K562 (cell line): Measurements from ENCODE around the gene ZBTB24. TPM values are rescaled to one million over a fixed set of nuclear protein-coding genes. Genes with fewer than 3 reads are reported as not detected.

Experiments used
- ARHGAP35 ChIP-seq: fragments of 450-650 bp; IDR thresholded peaks from 2 replicates; pipeline ENCODE4 v1.6.1; 2018; ENCODE audit not compliant: partially characterized antibody
- CREB3L1 ChIP-seq: fragments of 450-650 bp; IDR thresholded peaks from 2 replicates; pipeline ENCODE4 v1.6.1; 2014; ENCODE audit warnings: low read depth, mild to moderate bottlenecking, moderate library complexity, borderline replicate concordance
- ELF2 ChIP-seq: fragments of 250-450 bp; sonication (Bioruptor Pico); IDR thresholded peaks from 2 replicates; pipeline ENCODE4 v1.5.0; 2021; ENCODE audit warnings: mild to moderate bottlenecking
- GTF2F1 ChIP-seq: IDR thresholded peaks from 2 replicates; pipeline ENCODE4 v1.6.1; 2011; ENCODE audit warnings: low read depth, low read length, improper control_type of control experiment
- HMG20A ChIP-seq: fragments of 450-650 bp; formaldehyde crosslinking; conservative IDR thresholded peaks from 2 replicates; pipeline ENCODE4 v1.4.0; 2020; ENCODE audit warnings: mild to moderate bottlenecking, mixed read lengths
- IRF1 ChIP-seq: sonication (generic); formaldehyde crosslinking; IDR thresholded peaks from 2 replicates; pipeline ENCODE4 v1.8.0; 2022; ENCODE audit warnings: missing genetic modification reagents, mild to moderate bottlenecking, borderline replicate concordance
- MEIS2 ChIP-seq: fragments of 450-650 bp; IDR thresholded peaks from 2 replicates; pipeline ENCODE4 v1.6.1; 2014; ENCODE audit warnings: mild to moderate bottlenecking; ENCODE audit not compliant: partially characterized antibody
- NCOA2 ChIP-seq, 2 experiments: fragments of 450-650 bp; IDR thresholded peaks; 2 replicates each; pipeline ENCODE4 v1.6.1; 2018; ENCODE audit warnings: mild to moderate bottlenecking in 2 of 2, moderate library complexity in 1 of 2; ENCODE audit not compliant: partially characterized antibody in 2 of 2
- PPARD ChIP-seq: fragments of 250-450 bp; sonication (Bioruptor Pico); IDR thresholded peaks from 2 replicates; pipeline ENCODE4 v1.8.0; 2022; ENCODE audit warnings: inconsistent platforms, mild to moderate bottlenecking, moderate library complexity
- RBBP5 ChIP-seq: fragments of 200-600 bp; sonication (generic); IDR thresholded peaks from 2 replicates; pipeline ENCODE4 v1.6.1; 2012; ENCODE audit warnings: borderline replicate concordance, mild to moderate bottlenecking, low read length, control low read depth, inconsistent platforms; ENCODE audit not compliant: insufficient read depth, poor library complexity, severe bottlenecking
- TBP ChIP-seq: optimal IDR thresholded peaks from 2 replicates; pipeline ENCODE3; 2011; ENCODE audit warnings: low read depth, low read length, improper control_type of control experiment
- TRIM24 ChIP-seq, 2 experiments: fragments of 450-650 bp; IDR thresholded peaks; 2 replicates each; pipeline ENCODE4 v1.6.1; 2016
- ZBTB7A ChIP-seq: IDR thresholded peaks from 2 replicates; pipeline ENCODE4 v1.6.1; 2011; ENCODE audit warnings: low read depth, mild to moderate bottlenecking, low read length, moderate library complexity, borderline replicate concordance; ENCODE audit not compliant: control insufficient read depth
- ZNF146 ChIP-seq: IDR thresholded peaks from one replicate; pipeline ENCODE4 v1.6.1; 2018; ENCODE audit warnings: missing compliant biosample characterization; ENCODE audit not compliant: unreplicated experiment
- ZNF551 ChIP-seq: fragments of 250-450 bp; sonication (Bioruptor Pico); IDR thresholded peaks from 2 replicates; pipeline ENCODE4 v1.5.0; 2021; ENCODE audit warnings: mild to moderate bottlenecking, moderate library complexity
- polyA plus RNA-seq, 8 experiments: library from polyadenylated mRNA; depleted of rRNA in 4 of 8; stranded (reverse) in 5 of 8; unstranded in 3 of 8; fragments of >200 nt; fragmentation: Nextera tagmentation in 2 of 8; fragmentation: Illumina TruSeq in 1 of 8; extraction: Ambion mirVana in 2 of 8; extraction: Trizol in 1 of 8; gene quantifications; 2 replicates each; pipeline versions ENCODE4 v1.2.1 to v1.2.3, GENCODE V29; 2011 to 2014; ENCODE audit warnings: inconsistent platforms in 1 of 8, missing spikeins in 1 of 8
- total RNA-seq, 7 experiments: library from RNA; depleted of rRNA in 6 of 7; stranded (reverse); fragments of >200 nt in 6 of 7; fragmentation: Illumina TruSeq in 2 of 7; extraction: Trizol in 2 of 7; gene quantifications; 2 replicates each; pipeline versions ENCODE4 v1.2.1 to v1.2.3, GENCODE V29; 2011 to 2021; ENCODE audit warnings: low replicate concordance in 1 of 7
- TF ChIP-seq, protein P1 (sequence below): fragments of 250-450 bp; sonication (Bioruptor Pico); IDR thresholded peaks from 2 replicates; pipeline ENCODE4 v1.5.0; 2021
- TF ChIP-seq, protein P2 (sequence below): fragments of 250-450 bp; sonication (Bioruptor Pico); IDR thresholded peaks from 2 replicates; pipeline ENCODE4 v1.6.1; 2021; ENCODE audit warnings: mild to moderate bottlenecking
- TF ChIP-seq, protein P3 (sequence below): fragments of 250-450 bp; sonication (Bioruptor Pico); IDR thresholded peaks from 2 replicates; pipeline ENCODE4 v1.5.0; 2021; ENCODE audit warnings: mild to moderate bottlenecking, borderline replicate concordance
- TF ChIP-seq, protein P4 (sequence below): fragments of 450-650 bp; formaldehyde crosslinking; IDR thresholded peaks from 2 replicates; pipeline ENCODE4 v1.4.0; 2020; ENCODE audit warnings: mild to moderate bottlenecking, moderate library complexity

Gene ZBTB24
- total and polyA plus RNA-seq, 9 of the 15 experiments (the other 6 are each of a cell fraction or from before 2014, with no cell fraction given) = 2.0 to 16.7 (median 8.3) TPM

DNA sequence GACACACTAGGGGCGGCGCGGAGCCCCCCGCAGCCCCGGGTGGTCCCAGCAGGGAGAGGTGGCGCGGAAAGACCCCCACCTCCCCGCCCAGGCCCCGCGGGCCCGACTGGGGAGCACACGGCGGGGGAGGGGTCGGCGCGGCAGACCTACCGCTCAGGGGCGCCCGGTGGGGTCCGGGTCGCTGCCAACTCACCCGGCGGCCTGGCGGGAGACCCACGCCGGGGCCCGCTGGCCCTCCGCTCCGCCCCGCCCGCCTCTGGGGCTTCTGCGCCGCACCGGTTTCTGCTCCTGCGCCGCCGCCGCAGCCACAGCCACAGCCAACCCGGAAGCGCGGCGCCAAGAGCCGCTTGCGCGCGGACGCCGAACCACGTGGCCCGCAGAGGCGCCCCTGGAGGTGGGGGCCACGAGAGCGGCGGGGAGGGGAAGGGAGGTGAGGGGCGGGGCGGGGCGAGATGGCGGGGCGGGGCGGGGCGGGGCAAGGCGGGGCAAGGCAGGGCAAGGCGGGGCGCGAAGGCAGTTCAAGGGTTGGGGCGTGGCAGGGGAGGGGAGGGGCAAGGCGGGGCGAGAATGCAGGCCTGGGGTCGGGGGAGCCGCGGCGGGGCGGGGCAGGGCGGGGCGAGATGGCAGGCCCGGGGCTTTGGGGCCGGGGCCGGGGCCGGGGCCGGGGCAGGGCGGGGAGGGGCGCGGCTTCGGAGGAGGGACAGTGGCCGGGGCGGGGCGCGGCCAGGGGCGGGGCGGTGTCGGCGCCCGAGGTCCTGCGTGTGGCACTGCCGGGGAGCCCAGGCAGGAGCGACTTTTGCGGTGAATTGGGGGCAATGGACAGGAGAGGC is at the start of gene ZBTB24 (continued):
- TF ChIP-seq, protein P1, sequence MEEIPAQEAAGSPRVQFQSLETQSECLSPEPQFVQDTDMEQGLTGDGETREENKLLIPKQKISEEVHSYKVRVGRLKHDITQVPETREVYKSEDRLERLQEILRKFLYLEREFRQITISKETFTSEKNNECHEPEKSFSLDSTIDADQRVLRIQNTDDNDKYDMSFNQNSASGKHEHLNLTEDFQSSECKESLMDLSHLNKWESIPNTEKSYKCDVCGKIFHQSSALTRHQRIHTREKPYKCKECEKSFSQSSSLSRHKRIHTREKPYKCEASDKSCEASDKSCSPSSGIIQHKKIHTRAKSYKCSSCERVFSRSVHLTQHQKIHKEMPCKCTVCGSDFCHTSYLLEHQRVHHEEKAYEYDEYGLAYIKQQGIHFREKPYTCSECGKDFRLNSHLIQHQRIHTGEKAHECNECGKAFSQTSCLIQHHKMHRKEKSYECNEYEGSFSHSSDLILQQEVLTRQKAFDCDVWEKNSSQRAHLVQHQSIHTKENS = no peak
- no peak for TF ChIP-seq GTF2F1
- TF ChIP-seq PPARD (CRISPR knock-in tag) = no peak
- TF ChIP-seq ZNF551 = no peak
- TF ChIP-seq ARHGAP35 = no peak
- TF ChIP-seq, protein P2, sequence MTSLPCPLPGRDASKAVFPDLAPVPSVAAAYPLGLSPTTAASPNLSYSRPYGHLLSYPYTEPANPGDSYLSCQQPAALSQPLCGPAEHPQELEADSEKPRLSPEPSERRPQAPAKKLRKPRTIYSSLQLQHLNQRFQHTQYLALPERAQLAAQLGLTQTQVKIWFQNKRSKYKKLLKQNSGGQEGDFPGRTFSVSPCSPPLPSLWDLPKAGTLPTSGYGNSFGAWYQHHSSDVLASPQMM (CRISPR knock-in tag) = no peak
- peak; percentile 60 for TF ChIP-seq TBP
- no peak for TF ChIP-seq HMG20A (CRISPR knock-in tag)
- TF ChIP-seq ZBTB7A = peak; percentile 51
- TF ChIP-seq IRF1 = no peak
- TF ChIP-seq CREB3L1 = 0 out of 2 replicates have a peak, but pooled peaks have one; percentile 53
- TF ChIP-seq MEIS2 = peak; percentile 14
- TF ChIP-seq, protein P3, sequence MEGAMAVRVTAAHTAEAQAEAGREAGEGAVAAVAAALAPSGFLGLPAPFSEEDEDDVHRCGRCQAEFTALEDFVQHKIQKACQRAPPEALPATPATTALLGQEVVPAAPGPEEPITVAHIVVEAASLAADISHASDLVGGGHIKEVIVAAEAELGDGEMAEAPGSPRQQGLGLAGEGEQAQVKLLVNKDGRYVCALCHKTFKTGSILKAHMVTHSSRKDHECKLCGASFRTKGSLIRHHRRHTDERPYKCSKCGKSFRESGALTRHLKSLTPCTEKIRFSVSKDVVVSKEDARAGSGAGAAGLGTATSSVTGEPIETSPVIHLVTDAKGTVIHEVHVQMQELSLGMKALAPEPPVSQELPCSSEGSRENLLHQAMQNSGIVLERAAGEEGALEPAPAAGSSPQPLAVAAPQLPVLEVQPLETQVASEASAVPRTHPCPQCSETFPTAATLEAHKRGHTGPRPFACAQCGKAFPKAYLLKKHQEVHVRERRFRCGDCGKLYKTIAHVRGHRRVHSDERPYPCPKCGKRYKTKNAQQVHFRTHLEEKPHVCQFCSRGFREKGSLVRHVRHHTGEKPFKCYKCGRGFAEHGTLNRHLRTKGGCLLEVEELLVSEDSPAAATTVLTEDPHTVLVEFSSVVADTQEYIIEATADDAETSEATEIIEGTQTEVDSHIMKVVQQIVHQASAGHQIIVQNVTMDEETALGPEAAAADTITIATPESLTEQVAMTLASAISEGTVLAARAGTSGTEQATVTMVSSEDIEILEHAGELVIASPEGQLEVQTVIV (CRISPR knock-in tag) = no peak
- TF ChIP-seq TRIM24 (IDR thresholded peaks at IDR 0.05) = no peak
- TF ChIP-seq RBBP5 = peak; percentile 37
- TF ChIP-seq ELF2 (CRISPR knock-in tag) = peak; percentile 93
- TF ChIP-seq ZNF146 (CRISPR knock-in tag) = no peak
- no peak for TF ChIP-seq NCOA2 (IDR thresholded peaks at IDR 0.05; ENCODE audit: partially characterized antibody in 2 of 2)
- TF ChIP-seq, protein P4, sequence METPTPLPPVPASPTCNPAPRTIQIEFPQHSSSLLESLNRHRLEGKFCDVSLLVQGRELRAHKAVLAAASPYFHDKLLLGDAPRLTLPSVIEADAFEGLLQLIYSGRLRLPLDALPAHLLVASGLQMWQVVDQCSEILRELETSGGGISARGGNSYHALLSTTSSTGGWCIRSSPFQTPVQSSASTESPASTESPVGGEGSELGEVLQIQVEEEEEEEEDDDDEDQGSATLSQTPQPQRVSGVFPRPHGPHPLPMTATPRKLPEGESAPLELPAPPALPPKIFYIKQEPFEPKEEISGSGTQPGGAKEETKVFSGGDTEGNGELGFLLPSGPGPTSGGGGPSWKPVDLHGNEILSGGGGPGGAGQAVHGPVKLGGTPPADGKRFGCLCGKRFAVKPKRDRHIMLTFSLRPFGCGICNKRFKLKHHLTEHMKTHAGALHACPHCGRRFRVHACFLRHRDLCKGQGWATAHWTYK (CRISPR knock-in tag) = no peak
